Transverse colon (tissue), 4 donors: ENCODE data around the gene JARID2. TPM values are rescaled to one million over a fixed set of nuclear protein-coding genes. Genes with fewer than 3 reads are reported as not detected.
A peak's percentile ranks its signal among the peaks of the same experiment; 100 is the strongest.
"Not testable (repeated sequence)": the region's sequence is repeated elsewhere in the genome, so short reads cannot be mapped to it uniquely, and the experiment has no call there.

Source experiments
- DNase-seq: peaks from one replicate; pipeline ENCODE4 v3.0.0-alpha.2; 2019
- H3K27ac ChIP-seq, 4 donors: fragments of 200-600 bp; sonication (generic); 2 replicates each; pipeline ENCODE4 v1.5.1; 2016 to 2018; ENCODE audit warnings: inconsistent platforms in 4 of 4
- H3K27me3 ChIP-seq: fragments of 200-600 bp; sonication (generic); 2 replicates; pipeline ENCODE4 v1.5.1; 2017; ENCODE audit warnings: inconsistent platforms
- H3K36me3 ChIP-seq, 4 donors: fragments of 200-600 bp; sonication (generic); 2 replicates each; pipeline ENCODE4 v1.5.1; 2017 to 2019; ENCODE audit warnings: inconsistent platforms in 4 of 4
- H3K4me1 ChIP-seq, 4 donors: fragments of 200-600 bp; sonication (generic); 2 replicates each; pipeline ENCODE4 v1.5.1; 2017 to 2020; ENCODE audit warnings: inconsistent platforms in 4 of 4
- H3K4me3 ChIP-seq, 4 donors: fragments of 200-600 bp; sonication (generic); 1 replicate in 1 of 4; 2 replicates in 3 of 4; pipeline versions ENCODE4 v1.5.1 to v1.6.1; 2017 to 2019; ENCODE audit warnings: inconsistent platforms in 4 of 4
- H3K9me3 ChIP-seq, 2 donors: fragments of 200-600 bp; sonication (generic); 2 replicates each; pipeline ENCODE4 v1.5.1; 2017 to 2019; ENCODE audit warnings: inconsistent platforms in 2 of 2
- EP300 ChIP-seq: sonication (generic); formaldehyde crosslinking; IDR thresholded peaks from one replicate; pipeline ENCODE4 v1.6.1; 2017; ENCODE audit warnings: antibody characterized with exemption, low read depth
- POLR2A ChIP-seq: fragments of 450-650 bp; IDR thresholded peaks from one replicate; pipeline ENCODE4 v1.6.1; 2016; ENCODE audit warnings: antibody characterized with exemption, mild to moderate bottlenecking, moderate library complexity
- POLR2AphosphoS5 ChIP-seq, 3 donors: sonication (generic); formaldehyde crosslinking; IDR thresholded peaks; one replicate each; pipeline ENCODE4 v1.6.1; 2016; ENCODE audit warnings: antibody characterized with exemption in 3 of 3
- WGBS, 2 donors: methylation state at CpG; one replicate each; pipeline ENCODE4 v1.1.5; 2018; ENCODE audit warnings: low coverage in 1 of 2; 5-methylcytosine and 5-hydroxymethylcytosine counted together
- in situ Hi-C, 4 donors: fragments of 200-750 bp; cut with MboI; loops; one replicate each; pipeline versions ENCODE4 v1.15.0 to v1.15.1; 2017; ENCODE audit warnings: low sequenced_read_pairs in 3 of 4, low pct_ligation_motif_present in 1 of 4, low pct_unique_long_range_greater_than_20kb in 1 of 4
- intact Hi-C: fragments of 100-400 bp; cut with DNase I; formaldehyde crosslinking; loops from one replicate; pipeline ENCODE4 v1.15.1; 2023; ENCODE audit warnings: low total_unique reads
- total RNA-seq, 4 donors: library from RNA; depleted of rRNA; stranded (reverse); fragments of >200 nt; gene quantifications; one replicate each; pipeline ENCODE4 v1.1.0, GENCODE V29; 2016
- TF ChIP-seq, protein P1 (sequence below), 5 experiments: fragments of 200-600 bp in 3 of 5; fragments of 450-650 bp in 2 of 5; sonication (generic) in 3 of 5; IDR thresholded peaks; 1 replicate in 2 of 5; 2 replicates in 3 of 5; pipeline ENCODE4 v1.5.1; 2016 to 2017; ENCODE audit warnings: antibody characterized with exemption in 5 of 5, inconsistent platforms in 3 of 5, mild to moderate bottlenecking in 2 of 5, moderate library complexity in 1 of 5

Gene JARID2
- total RNA-seq, 4 donors from 2014 or later: 9.4 to 18.7 (median 10.9) TPM

DNA sequence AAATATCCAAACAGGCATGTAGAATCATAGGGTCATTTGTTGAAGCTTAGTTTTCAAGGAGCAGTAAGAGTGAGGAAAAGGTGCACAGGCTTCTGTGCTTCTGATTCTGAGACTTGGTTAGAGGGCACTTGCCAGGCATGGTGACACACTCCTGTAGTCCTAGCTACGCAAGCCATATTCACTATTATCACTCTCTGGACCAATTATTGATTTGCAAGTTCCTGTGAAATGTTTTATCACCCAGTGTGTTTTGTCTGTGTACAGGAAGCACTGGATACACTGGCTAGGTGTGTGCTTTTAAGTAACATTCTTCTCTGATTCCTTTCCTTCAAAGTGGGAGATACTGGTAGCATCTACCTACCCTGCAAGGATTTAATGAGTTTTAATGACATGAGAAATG lies 76.3 kb downstream of the JARID2 start:
- no peak overlapping the region for H3K27ac ChIP-seq
- no peak for TF ChIP-seq POLR2AphosphoS5 (IDR thresholded peaks at IDR 0.05)
- no peak for TF ChIP-seq POLR2A
- TF ChIP-seq, protein P1, sequence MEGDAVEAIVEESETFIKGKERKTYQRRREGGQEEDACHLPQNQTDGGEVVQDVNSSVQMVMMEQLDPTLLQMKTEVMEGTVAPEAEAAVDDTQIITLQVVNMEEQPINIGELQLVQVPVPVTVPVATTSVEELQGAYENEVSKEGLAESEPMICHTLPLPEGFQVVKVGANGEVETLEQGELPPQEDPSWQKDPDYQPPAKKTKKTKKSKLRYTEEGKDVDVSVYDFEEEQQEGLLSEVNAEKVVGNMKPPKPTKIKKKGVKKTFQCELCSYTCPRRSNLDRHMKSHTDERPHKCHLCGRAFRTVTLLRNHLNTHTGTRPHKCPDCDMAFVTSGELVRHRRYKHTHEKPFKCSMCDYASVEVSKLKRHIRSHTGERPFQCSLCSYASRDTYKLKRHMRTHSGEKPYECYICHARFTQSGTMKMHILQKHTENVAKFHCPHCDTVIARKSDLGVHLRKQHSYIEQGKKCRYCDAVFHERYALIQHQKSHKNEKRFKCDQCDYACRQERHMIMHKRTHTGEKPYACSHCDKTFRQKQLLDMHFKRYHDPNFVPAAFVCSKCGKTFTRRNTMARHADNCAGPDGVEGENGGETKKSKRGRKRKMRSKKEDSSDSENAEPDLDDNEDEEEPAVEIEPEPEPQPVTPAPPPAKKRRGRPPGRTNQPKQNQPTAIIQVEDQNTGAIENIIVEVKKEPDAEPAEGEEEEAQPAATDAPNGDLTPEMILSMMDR (IDR thresholded peaks at IDR 0.05): no peak
- no peak for TF ChIP-seq EP300
- DNase-seq: no peak
- in situ Hi-C loops (no loop called here), intact Hi-C loops (no loop called here)
- no peaks in the 10 kb centered on the region for H3K36me3 ChIP-seq
- peaks cover 6 to 57% (median 24%) of the 10 kb centered on the region in 4 donors for H3K4me1 ChIP-seq
- 91% methylated on average over 1 of the region's 1 CpG; no CpG with 5 or more reads in 1 of the 2 donors for WGBS, 2 donors
- no peaks in the 10 kb centered on the region for H3K27me3 ChIP-seq
- H3K4me3 ChIP-seq: no peak overlapping the region
- H3K9me3 ChIP-seq: no peaks in the 10 kb centered on the region

DNA sequence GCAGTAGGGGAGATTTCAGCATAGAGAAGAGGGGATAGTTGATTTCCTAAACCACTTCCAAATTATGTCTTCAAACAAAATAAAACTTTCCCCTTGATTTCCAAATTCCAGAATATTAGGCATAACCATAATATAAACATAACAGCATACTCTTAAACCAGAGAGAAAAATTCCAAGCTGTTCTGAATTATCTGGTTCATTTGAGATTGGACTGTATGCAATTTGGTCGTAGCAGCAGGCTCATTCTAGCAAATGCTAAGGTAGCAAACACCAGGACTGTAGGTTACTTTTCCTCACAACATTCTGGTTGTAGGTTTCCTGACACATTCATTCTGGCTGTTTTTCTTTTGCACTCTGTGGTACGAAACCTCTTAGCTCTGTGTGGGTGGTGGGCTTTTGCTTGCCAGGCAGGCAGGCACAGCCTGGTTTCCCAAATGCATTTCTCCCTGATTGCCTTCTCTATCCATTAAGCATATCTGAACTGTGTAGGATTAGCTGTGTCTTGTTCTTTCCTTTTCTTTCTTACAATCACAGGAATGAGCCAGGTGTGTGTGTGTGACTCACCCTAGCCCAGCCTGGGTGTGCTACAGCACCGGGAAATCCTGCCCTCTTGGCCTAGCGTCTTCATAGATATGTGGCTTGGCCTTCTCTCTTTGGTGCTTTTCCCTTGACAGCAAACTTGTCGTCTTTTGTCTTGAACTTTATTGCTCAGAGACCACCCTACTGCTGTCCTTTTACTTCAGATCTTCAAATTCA lies 77.1 kb downstream of the JARID2 start:
- Histone ChIP-seq H3K27me3 (no peaks in the 10 kb centered on the region), H3K27ac (peak overlapping the region in 3 of 4 donors; percentile 4 to 8 (median 6)), H3K4me1 (peaks cover 6 to 55% (median 27%) of the 10 kb centered on the region in 4 donors), H3K4me3 (no peak overlapping the region), H3K9me3 (no peaks in the 10 kb centered on the region), H3K36me3 (no peaks in the 10 kb centered on the region)
- no peak for TF ChIP-seq POLR2A
- no peak for TF ChIP-seq POLR2AphosphoS5 (IDR thresholded peaks at IDR 0.05)
- TF ChIP-seq EP300: no peak
- TF ChIP-seq, protein P1 (IDR thresholded peaks at IDR 0.05): no peak
- 52 to 68% methylated on average over 4 to 5 of the region's 5 CpGs for WGBS, 2 donors
- peak; percentile 61 for DNase-seq
- intact Hi-C loops (no loop called here), in situ Hi-C loops (no loop called here)

DNA sequence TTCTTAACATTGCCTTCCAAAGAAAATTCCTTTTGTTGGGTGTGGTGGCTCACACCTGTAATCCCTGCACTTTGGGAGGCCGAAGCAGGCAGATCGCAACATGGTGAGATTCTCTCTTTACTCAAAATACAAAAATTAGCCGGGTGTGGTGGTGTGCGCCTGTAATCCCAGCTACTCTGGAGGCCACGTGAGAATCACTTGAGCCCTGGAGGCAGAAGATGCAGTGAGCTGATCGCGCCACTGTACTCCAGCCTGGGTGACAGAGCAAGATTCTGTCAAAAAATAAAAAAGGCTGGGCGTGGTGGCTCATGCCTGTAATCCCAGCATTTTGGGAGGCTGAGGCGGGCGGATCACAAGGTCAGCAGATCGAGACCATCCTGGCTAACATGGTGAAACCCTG lies 77.7 kb downstream of the JARID2 start:
- WGBS, 2 donors: 72 to 95% methylated on average over 2 to 11 of the region's 11 CpGs
- in situ Hi-C loops, H3K36me3 ChIP-seq, H3K9me3 ChIP-seq, intact Hi-C loops, DNase-seq, H3K4me3 ChIP-seq, H3K27me3 ChIP-seq: not testable (repeated sequence)
- Histone ChIP-seq H3K4me1 (peaks cover 6 to 51% (median 24%) of the 10 kb centered on the region in 4 donors), H3K27ac (peak overlapping the region in 3 of 4 donors; percentile 4 to 8 (median 6))

DNA sequence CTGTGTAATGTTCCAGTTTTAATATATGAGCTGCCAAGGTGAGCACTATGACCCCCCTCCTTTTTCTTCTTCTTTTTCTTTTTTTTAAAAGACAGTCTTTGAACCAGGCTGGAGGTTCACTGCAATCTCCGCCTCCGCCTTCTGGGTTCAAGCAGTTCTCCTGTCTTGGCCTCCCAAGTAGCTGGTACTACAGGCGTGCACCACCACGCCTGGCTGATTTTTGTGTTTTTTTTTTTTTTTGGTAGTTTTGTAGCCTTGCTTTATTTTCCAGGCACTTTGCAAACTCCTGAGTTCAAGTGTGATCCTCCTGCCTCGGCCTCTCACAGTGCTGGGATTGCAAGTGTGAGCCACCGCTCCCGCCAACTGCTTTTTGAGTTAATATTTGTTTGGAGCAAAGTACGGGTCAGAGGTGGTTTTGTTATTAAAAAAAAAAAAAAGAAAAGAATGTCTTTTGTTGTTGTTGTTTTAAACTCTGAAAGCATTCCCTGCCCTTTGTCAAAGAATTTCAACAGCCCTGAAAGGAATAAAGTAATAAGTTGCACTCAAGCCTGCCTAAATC lies 78.6 kb downstream of the JARID2 start:
- in situ Hi-C loops: no loop called here
- Histone ChIP-seq H3K4me1 (peaks cover 6 to 52% (median 24%) of the 10 kb centered on the region in 4 donors), H3K27ac (no peak overlapping the region), H3K4me3 (no peak overlapping the region), H3K36me3 (no peaks in the 10 kb centered on the region), H3K27me3 (no peaks in the 10 kb centered on the region), H3K9me3 (no peaks in the 10 kb centered on the region)
- no peak for DNase-seq
- TF ChIP-seq, protein P1 (IDR thresholded peaks at IDR 0.05): no peak
- TF ChIP-seq POLR2AphosphoS5 (IDR thresholded peaks at IDR 0.05) (no peak), POLR2A (no peak), EP300 (no peak)
- WGBS, 2 donors: 84 to 91% methylated on average over 7 to 8 of the region's 8 CpGs
- intact Hi-C loops: no loop called here
